Measurements from ENCODE around the gene PGAP3. TPM values are rescaled to one million over a fixed set of nuclear protein-coding genes. Genes with fewer than 3 reads are reported as not detected.

Gene PGAP3
- total RNA-seq, 1 experiment from 2014 or later = 5.9 TPM

- CTCF ChIA-PET = interaction anchor here (0.9 kb wide), 1 partner anchor 9 kb away, joined by 4 read pairs; no protein-coding TSS in a partner anchor
- Histone ChIP-seq H3K9me3 (ENCODE audit: low read length) (no peaks in the 10 kb centered on the region), H3F3A (ENCODE audit: low read length, unreplicated experiment) (no peaks in the 10 kb centered on the region), H3K27me3 (ENCODE audit: low read length) (no peaks in the 10 kb centered on the region), H3K4me2 (ENCODE audit: low read length) (no peak overlapping the region), H3K27ac (ENCODE audit: low read length) (no peak overlapping the region), H3K4me3 (ENCODE audit: low read length) (no peak overlapping the region), H3K79me2 (ENCODE audit: low read length) (peaks cover 65% of the 10 kb centered on the region), H2AFZ (ENCODE audit: low read length) (no peak overlapping the region), H4K20me1 (ENCODE audit: low read length) (no peaks in the 10 kb centered on the region), H3K4me1 (ENCODE audit: insufficient read depth, low read length) (peaks cover 13% of the 10 kb centered on the region; the same call in 1 of the 2 replicates), H3K36me3 (ENCODE audit: low read depth, low read length) (no peaks in the 10 kb centered on the region), H3K9me2 (replicated peaks; ENCODE audit: low read length) (no peaks in the 10 kb centered on the region), H3K9ac (ENCODE audit: low read length) (no peak overlapping the region)
- POLR2A ChIA-PET (ENCODE audit: unreplicated experiment) = no interaction called here
- no TSS peak for BruUV-seq (replicated peaks)
- ATAC-seq (no peak), DNase-seq (no peak)
- intact Hi-C loops (cut with micrococcal nuclease) = no loop called here
- TF ChIP-seq EZH2phosphoT487 (IDR thresholded peaks at IDR 0.05; ENCODE audit: borderline replicate concordance, low read length) = no peak
- no peak for TF ChIP-seq EZH2 (IDR thresholded peaks at IDR 0.05; ENCODE audit: low read length, unreplicated experiment)
- TF ChIP-seq, protein P1, sequence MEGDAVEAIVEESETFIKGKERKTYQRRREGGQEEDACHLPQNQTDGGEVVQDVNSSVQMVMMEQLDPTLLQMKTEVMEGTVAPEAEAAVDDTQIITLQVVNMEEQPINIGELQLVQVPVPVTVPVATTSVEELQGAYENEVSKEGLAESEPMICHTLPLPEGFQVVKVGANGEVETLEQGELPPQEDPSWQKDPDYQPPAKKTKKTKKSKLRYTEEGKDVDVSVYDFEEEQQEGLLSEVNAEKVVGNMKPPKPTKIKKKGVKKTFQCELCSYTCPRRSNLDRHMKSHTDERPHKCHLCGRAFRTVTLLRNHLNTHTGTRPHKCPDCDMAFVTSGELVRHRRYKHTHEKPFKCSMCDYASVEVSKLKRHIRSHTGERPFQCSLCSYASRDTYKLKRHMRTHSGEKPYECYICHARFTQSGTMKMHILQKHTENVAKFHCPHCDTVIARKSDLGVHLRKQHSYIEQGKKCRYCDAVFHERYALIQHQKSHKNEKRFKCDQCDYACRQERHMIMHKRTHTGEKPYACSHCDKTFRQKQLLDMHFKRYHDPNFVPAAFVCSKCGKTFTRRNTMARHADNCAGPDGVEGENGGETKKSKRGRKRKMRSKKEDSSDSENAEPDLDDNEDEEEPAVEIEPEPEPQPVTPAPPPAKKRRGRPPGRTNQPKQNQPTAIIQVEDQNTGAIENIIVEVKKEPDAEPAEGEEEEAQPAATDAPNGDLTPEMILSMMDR (conservative IDR thresholded peaks at IDR 0.05; ENCODE audit: low read depth, low read length) = no peak
Measured at GRCh38 chr17:39642291-39643074, 45.4 kb downstream of the PGAP3 start.

DNA sequence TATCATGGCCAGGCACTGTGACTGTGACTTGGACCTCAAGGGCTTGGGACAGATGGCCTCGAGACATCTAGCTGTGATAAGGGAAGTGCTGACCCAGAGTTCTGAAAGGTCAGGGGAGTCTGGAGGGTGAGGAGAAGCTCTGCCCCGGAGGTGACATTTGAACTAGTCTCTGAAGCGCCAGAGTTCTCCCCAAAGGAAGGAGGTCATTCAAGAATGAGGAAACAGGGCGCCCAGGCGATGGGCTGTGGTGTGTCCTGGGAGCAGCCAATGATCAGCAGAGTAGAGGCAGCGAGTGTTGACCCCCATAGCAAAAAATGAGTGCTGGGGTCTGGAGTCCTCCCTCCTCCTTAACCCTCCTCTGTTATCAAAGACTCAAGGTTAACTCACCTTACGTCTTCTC lies 46.0 kb downstream of the PGAP3 start:
- no peaks in the 10 kb centered on the region for H3K9me2 ChIP-seq (replicated peaks; ENCODE audit: low read length)
- BruUV-seq (replicated peaks) = no TSS peak
- TF ChIP-seq EZH2phosphoT487 (IDR thresholded peaks at IDR 0.05; ENCODE audit: borderline replicate concordance, low read length) (no peak), EZH2 (IDR thresholded peaks at IDR 0.05; ENCODE audit: low read length, unreplicated experiment) (no peak)
- TF ChIP-seq, protein P1 (conservative IDR thresholded peaks at IDR 0.05; ENCODE audit: low read depth, low read length) = no peak
- no peak overlapping the region for H3K9ac ChIP-seq (ENCODE audit: low read length)
- POLR2A ChIA-PET (ENCODE audit: unreplicated experiment) = no interaction called here
- no peaks in the 10 kb centered on the region for H3K9me3 ChIP-seq (ENCODE audit: low read length)
- no peak overlapping the region for H2AFZ ChIP-seq (ENCODE audit: low read length)
- DNase-seq (no peak), ATAC-seq (no peak)
- H3K4me1 ChIP-seq (ENCODE audit: insufficient read depth, low read length) = peaks cover 13% of the 10 kb centered on the region; the same call in 1 of the 2 replicates
- no peak overlapping the region for H3K27ac ChIP-seq (ENCODE audit: low read length)
- H3K36me3 ChIP-seq (ENCODE audit: low read depth, low read length) = no peaks in the 10 kb centered on the region
- CTCF ChIA-PET = no interaction called here
- H3K79me2 ChIP-seq (ENCODE audit: low read length) = peaks cover 68% of the 10 kb centered on the region
- no peak overlapping the region for H3K4me2 ChIP-seq (ENCODE audit: low read length)
- intact Hi-C loops (cut with micrococcal nuclease) = no loop called here
- H3K4me3 ChIP-seq (ENCODE audit: low read length) = no peak overlapping the region
- H3K27me3 ChIP-seq (ENCODE audit: low read length) = no peaks in the 10 kb centered on the region
- no peaks in the 10 kb centered on the region for H3F3A ChIP-seq (ENCODE audit: low read length, unreplicated experiment)
- no peaks in the 10 kb centered on the region for H4K20me1 ChIP-seq (ENCODE audit: low read length)

DNA sequence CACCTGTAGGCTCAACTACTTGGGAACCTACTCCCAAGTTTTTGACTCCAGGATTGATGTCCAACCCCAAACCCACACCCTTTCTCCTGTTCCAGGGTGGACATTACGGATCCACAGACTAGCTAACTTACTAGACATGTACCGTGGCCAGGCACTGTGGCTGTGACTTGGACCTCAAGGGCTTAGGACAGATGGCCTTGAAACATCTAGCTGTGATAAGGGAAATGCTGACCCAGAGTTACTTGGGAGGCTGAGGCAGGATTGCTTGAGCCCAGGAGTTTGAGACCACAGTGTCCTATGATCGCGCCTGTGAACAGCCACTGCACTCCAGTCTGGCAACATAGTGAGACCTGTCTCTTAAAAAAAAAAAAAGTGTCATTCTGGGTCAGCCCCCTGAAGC lies 46.8 kb downstream of the PGAP3 start:
- DNase-seq = no peak
- BruUV-seq (replicated peaks) = no TSS peak
- Histone ChIP-seq H4K20me1 (ENCODE audit: low read length) (no peaks in the 10 kb centered on the region), H3K9me2 (replicated peaks; ENCODE audit: low read length) (no peaks in the 10 kb centered on the region), H3K9me3 (ENCODE audit: low read length) (no peaks in the 10 kb centered on the region), H3K27me3 (ENCODE audit: low read length) (no peaks in the 10 kb centered on the region), H3K4me1 (ENCODE audit: insufficient read depth, low read length) (peaks cover 19% of the 10 kb centered on the region), H3F3A (ENCODE audit: low read length, unreplicated experiment) (no peaks in the 10 kb centered on the region), H3K36me3 (ENCODE audit: low read depth, low read length) (no peaks in the 10 kb centered on the region), H3K4me2 (ENCODE audit: low read length) (no peak overlapping the region), H3K79me2 (ENCODE audit: low read length) (peaks cover 70% of the 10 kb centered on the region), H2AFZ (ENCODE audit: low read length) (no peak overlapping the region), H3K4me3 (ENCODE audit: low read length) (no peak overlapping the region), H3K9ac (ENCODE audit: low read length) (no peak overlapping the region), H3K27ac (ENCODE audit: low read length) (no peak overlapping the region)
- POLR2A ChIA-PET (ENCODE audit: unreplicated experiment) = no interaction called here
- ATAC-seq = no peak
- intact Hi-C loops (cut with micrococcal nuclease) = no loop called here
- CTCF ChIA-PET = interaction anchor here (0.6 kb wide), 1 partner anchor 677 kb away, joined by 5 read pairs; no protein-coding TSS in a partner anchor
- TF ChIP-seq, protein P1 (conservative IDR thresholded peaks at IDR 0.05; ENCODE audit: low read depth, low read length) = no peak
- TF ChIP-seq EZH2 (IDR thresholded peaks at IDR 0.05; ENCODE audit: low read length, unreplicated experiment) (no peak), EZH2phosphoT487 (IDR thresholded peaks at IDR 0.05; ENCODE audit: borderline replicate concordance, low read length) (no peak)

Measured in PC-3 (cell line).